Activated CD4-positive, alpha-beta memory T cell treated with anti-CD3 and anti-CD28 coated beads for 36 hours (primary cell): ENCODE data around the gene POLD2. TPM values are rescaled to one million over a fixed set of nuclear protein-coding genes. Genes with fewer than 3 reads are reported as not detected.

Experiments
- CTCF ChIA-PET: fragments of 350-600 bp; sonication (Branson Sonifier 250); formaldehyde crosslinking; loops from one replicate; lab custom pipeline; 2021; ENCODE audit warnings: antibody characterized with exemption, inconsistent platforms; lab: Charles Lee
- POLR2A ChIA-PET: fragments of 350-600 bp; sonication (Branson Sonifier 250); formaldehyde crosslinking; loops from one replicate; lab custom pipeline; 2021; ENCODE audit warnings: antibody characterized with exemption; lab: Charles Lee
- DNase-seq: peaks from one replicate; pipeline ENCODE4 v3.0.0-alpha.2; 2020
- H3K27ac Mint-ChIP-seq: one replicate; pipeline ENCODE4 v1.8.0; 2021; ENCODE audit warnings: mixed read lengths
- H3K27me3 Mint-ChIP-seq: one replicate; pipeline ENCODE4 v1.8.0; 2021; ENCODE audit warnings: mixed read lengths
- H3K36me3 Mint-ChIP-seq: one replicate; pipeline ENCODE4 v1.8.0; 2021; ENCODE audit warnings: mixed read lengths
- H3K4me1 Mint-ChIP-seq: one replicate; pipeline ENCODE4 v1.8.0; 2021; ENCODE audit warnings: low read depth, mixed read lengths
- H3K4me3 Mint-ChIP-seq: one replicate; pipeline ENCODE4 v1.8.0; 2021; ENCODE audit warnings: mild to moderate bottlenecking, mixed read lengths
- H3K9me3 Mint-ChIP-seq: one replicate; pipeline ENCODE4 v1.8.0; 2021; ENCODE audit warnings: mixed read lengths
- intact Hi-C: fragments of 100-400 bp; cut with micrococcal nuclease; formaldehyde crosslinking; loops from one replicate; pipeline ENCODE4 v1.15.1; 2023
- total RNA-seq, 2 experiments: library from RNA; stranded (reverse); gene quantifications; one replicate each; pipeline ENCODE4 v1.2.3, GENCODE V29; 2021

The POLD2 gene
- total RNA-seq, 2 experiments from 2014 or later: 189 to 212 TPM

- peaks cover 4% of the 10 kb centered on the region for H3K27me3 Mint-ChIP-seq
- H3K27ac Mint-ChIP-seq: no peak overlapping the region
- ChIA-PET CTCF (no interaction called here), POLR2A (no interaction called here)
- intact Hi-C loops: no loop called here
- no peak for DNase-seq
- H3K4me3 Mint-ChIP-seq: no peak overlapping the region
- H3K4me1 Mint-ChIP-seq: peaks cover 6% of the 10 kb centered on the region
- no peaks in the 10 kb centered on the region for H3K9me3 Mint-ChIP-seq
- H3K36me3 Mint-ChIP-seq: no peaks in the 10 kb centered on the region
Observed at GRCh38 chr7:44149571-44150465, 26.5 kb upstream of the POLD2 start.

- no peaks in the 10 kb centered on the region for H3K9me3 Mint-ChIP-seq
- no peaks in the 10 kb centered on the region for H3K36me3 Mint-ChIP-seq
- intact Hi-C loops: no loop called here
- peaks cover 4% of the 10 kb centered on the region for H3K27me3 Mint-ChIP-seq
- no peak overlapping the region for H3K27ac Mint-ChIP-seq
- H3K4me1 Mint-ChIP-seq: peaks cover 6% of the 10 kb centered on the region
- POLR2A ChIA-PET: no interaction called here
- CTCF ChIA-PET: no interaction called here
- DNase-seq: no peak
- H3K4me3 Mint-ChIP-seq: no peak overlapping the region
Observed at GRCh38 chr7:44148961-44149536, 25.7 kb upstream of the POLD2 start.

- POLR2A ChIA-PET: no interaction called here
- H3K4me3 Mint-ChIP-seq: no peak overlapping the region
- H3K27me3 Mint-ChIP-seq: peaks cover 4% of the 10 kb centered on the region
- no peaks in the 10 kb centered on the region for H3K36me3 Mint-ChIP-seq
- no peak overlapping the region for H3K27ac Mint-ChIP-seq
- H3K9me3 Mint-ChIP-seq: no peaks in the 10 kb centered on the region
- H3K4me1 Mint-ChIP-seq: peaks cover 6% of the 10 kb centered on the region
- intact Hi-C loops: no loop called here
- DNase-seq: no peak
- CTCF ChIA-PET: interaction anchor here (1.9 kb wide), 1 partner anchor 53 kb away, joined by 5 read pairs; the partner anchor contains the start of gene YKT6
Observed at GRCh38 chr7:44148166-44148565, 24.8 kb upstream of the POLD2 start.

GRCh38 chr7:44147026-44147991, 24.0 kb upstream of the POLD2 start:
- Mint-ChIP-seq H3K27ac (no peak overlapping the region), H3K36me3 (no peaks in the 10 kb centered on the region), H3K4me3 (no peak overlapping the region), H3K27me3 (peaks cover 4% of the 10 kb centered on the region), H3K4me1 (peaks cover 6% of the 10 kb centered on the region), H3K9me3 (no peaks in the 10 kb centered on the region)
- intact Hi-C loops: no loop called here
- no peak for DNase-seq
- ChIA-PET CTCF (interaction anchor here (1.9 kb wide), 1 partner anchor 54 kb away, joined by 5 read pairs; the partner anchor contains the start of gene YKT6), POLR2A (no interaction called here)

- H3K36me3 Mint-ChIP-seq: no peaks in the 10 kb centered on the region
- no peaks in the 10 kb centered on the region for H3K9me3 Mint-ChIP-seq
- ChIA-PET POLR2A (no interaction called here), CTCF (interaction anchor here (1.9 kb wide), 1 partner anchor 55 kb away, joined by 5 read pairs; the partner anchor contains the start of gene YKT6)
- intact Hi-C loops: no loop called here
- H3K27ac Mint-ChIP-seq: no peak overlapping the region
- DNase-seq: peak; percentile 83
- peak overlapping the region; percentile 64 for H3K4me3 Mint-ChIP-seq
- peaks cover 6% of the 10 kb centered on the region for H3K4me1 Mint-ChIP-seq
- H3K27me3 Mint-ChIP-seq: peaks cover 4% of the 10 kb centered on the region
Observed at GRCh38 chr7:44145969-44146911, 22.9 kb upstream of the POLD2 start.

- POLR2A ChIA-PET: no interaction called here
- no peaks in the 10 kb centered on the region for H3K36me3 Mint-ChIP-seq
- peaks cover 6% of the 10 kb centered on the region for H3K4me1 Mint-ChIP-seq
- peak overlapping the region; percentile 64 for H3K4me3 Mint-ChIP-seq
- no peak overlapping the region for H3K27ac Mint-ChIP-seq
- DNase-seq: peak; percentile 67
- H3K9me3 Mint-ChIP-seq: no peaks in the 10 kb centered on the region
- CTCF ChIA-PET: no interaction called here
- intact Hi-C loops: no loop called here
- peaks cover 4% of the 10 kb centered on the region for H3K27me3 Mint-ChIP-seq
Observed at GRCh38 chr7:44145479-44145968, 22.2 kb upstream of the POLD2 start.

GRCh38 chr7:44144968-44145478, 21.7 kb upstream of the POLD2 start:
- Mint-ChIP-seq H3K36me3 (no peaks in the 10 kb centered on the region), H3K4me1 (peaks cover 6% of the 10 kb centered on the region), H3K27me3 (peaks cover 4% of the 10 kb centered on the region), H3K9me3 (no peaks in the 10 kb centered on the region), H3K27ac (no peak overlapping the region), H3K4me3 (peak overlapping the region; percentile 57)
- DNase-seq: no peak
- intact Hi-C loops: no loop called here
- CTCF ChIA-PET: no interaction called here
- POLR2A ChIA-PET: no interaction called here

GRCh38 chr7:44144426-44144967, 21.1 kb upstream of the POLD2 start:
- H3K27me3 Mint-ChIP-seq: peaks cover 4% of the 10 kb centered on the region
- H3K4me1 Mint-ChIP-seq: peaks cover 6% of the 10 kb centered on the region
- DNase-seq: no peak
- no peaks in the 10 kb centered on the region for H3K36me3 Mint-ChIP-seq
- no peak overlapping the region for H3K27ac Mint-ChIP-seq
- no peaks in the 10 kb centered on the region for H3K9me3 Mint-ChIP-seq
- CTCF ChIA-PET: no interaction called here
- intact Hi-C loops: no loop called here
- POLR2A ChIA-PET: no interaction called here
- no peak overlapping the region for H3K4me3 Mint-ChIP-seq

GRCh38 chr7:44143646-44144250, 20.4 kb upstream of the POLD2 start:
- Mint-ChIP-seq H3K4me1 (peaks cover 6% of the 10 kb centered on the region), H3K27ac (no peak overlapping the region), H3K4me3 (no peak overlapping the region), H3K36me3 (no peaks in the 10 kb centered on the region), H3K9me3 (no peaks in the 10 kb centered on the region), H3K27me3 (peaks cover 4% of the 10 kb centered on the region)
- intact Hi-C loops: no loop called here
- ChIA-PET POLR2A (no interaction called here), CTCF (no interaction called here)
- DNase-seq: no peak

GRCh38 chr7:44142028-44142427, 18.7 kb upstream of the POLD2 start:
- Mint-ChIP-seq H3K4me1 (peaks cover 6% of the 10 kb centered on the region), H3K4me3 (no peak overlapping the region), H3K9me3 (no peaks in the 10 kb centered on the region), H3K27me3 (peaks cover 4% of the 10 kb centered on the region), H3K36me3 (no peaks in the 10 kb centered on the region), H3K27ac (no peak overlapping the region)
- DNase-seq: no peak
- ChIA-PET POLR2A (no interaction called here), CTCF (no interaction called here)
- intact Hi-C loops: no loop called here
